ENCODE measurements around the gene TJP2.

GRCh38 chr9:69180670-69181069 lies 6.6 kb downstream of the TJP2 start:
- TF ChIP-seq EZH2 (IDR thresholded peaks at IDR 0.05) (no peak), POLR2AphosphoS5 (IDR thresholded peaks at IDR 0.05; ENCODE audit: borderline replicate concordance, low read depth, low read length) (no peak), FOXP2 (optimal IDR thresholded peaks at IDR 0.05; ENCODE audit: control extremely low read depth, extremely low read length, insufficient read depth) (no peak)

All from SK-N-MC (cell line).